ENCODE measurements around the gene KCNAB1.

DNA sequence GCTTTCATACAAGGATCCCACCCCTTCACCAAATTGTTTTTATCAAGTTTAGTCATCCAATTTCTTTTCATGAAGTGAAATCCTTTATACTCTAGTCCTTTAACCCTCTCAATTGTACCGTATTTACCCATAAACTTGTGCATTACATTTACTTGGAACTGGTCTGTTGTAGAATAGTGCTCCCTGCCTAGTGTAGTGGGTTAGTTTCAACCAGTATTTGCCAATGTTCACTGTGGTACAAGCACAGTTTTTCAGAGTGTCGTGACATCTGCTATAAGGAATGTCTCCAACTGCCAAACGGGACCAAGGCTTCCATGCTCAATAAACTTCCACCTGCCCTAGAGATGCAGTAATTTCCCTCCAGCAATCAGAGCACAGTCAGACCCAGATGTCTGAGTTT lies 211.9 kb downstream of the KCNAB1 start:
- TF ChIP-seq, protein P1, sequence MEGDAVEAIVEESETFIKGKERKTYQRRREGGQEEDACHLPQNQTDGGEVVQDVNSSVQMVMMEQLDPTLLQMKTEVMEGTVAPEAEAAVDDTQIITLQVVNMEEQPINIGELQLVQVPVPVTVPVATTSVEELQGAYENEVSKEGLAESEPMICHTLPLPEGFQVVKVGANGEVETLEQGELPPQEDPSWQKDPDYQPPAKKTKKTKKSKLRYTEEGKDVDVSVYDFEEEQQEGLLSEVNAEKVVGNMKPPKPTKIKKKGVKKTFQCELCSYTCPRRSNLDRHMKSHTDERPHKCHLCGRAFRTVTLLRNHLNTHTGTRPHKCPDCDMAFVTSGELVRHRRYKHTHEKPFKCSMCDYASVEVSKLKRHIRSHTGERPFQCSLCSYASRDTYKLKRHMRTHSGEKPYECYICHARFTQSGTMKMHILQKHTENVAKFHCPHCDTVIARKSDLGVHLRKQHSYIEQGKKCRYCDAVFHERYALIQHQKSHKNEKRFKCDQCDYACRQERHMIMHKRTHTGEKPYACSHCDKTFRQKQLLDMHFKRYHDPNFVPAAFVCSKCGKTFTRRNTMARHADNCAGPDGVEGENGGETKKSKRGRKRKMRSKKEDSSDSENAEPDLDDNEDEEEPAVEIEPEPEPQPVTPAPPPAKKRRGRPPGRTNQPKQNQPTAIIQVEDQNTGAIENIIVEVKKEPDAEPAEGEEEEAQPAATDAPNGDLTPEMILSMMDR (IDR thresholded peaks at IDR 0.05; ENCODE audit: low read depth, low read length, missing input control): no peak
- TF ChIP-seq EGR1 (IDR thresholded peaks at IDR 0.05; ENCODE audit: low read depth in 2 of 2) (no peak), RXRA (IDR thresholded peaks at IDR 0.05) (no peak), YY1 (IDR thresholded peaks at IDR 0.05) (no peak), GABPA (IDR thresholded peaks at IDR 0.05 in 1 of 2, conservative IDR thresholded peaks at IDR 0.05 in 1 of 2) (no peak), TAF1 (conservative IDR thresholded peaks at IDR 0.05) (no peak), JUND (IDR thresholded peaks at IDR 0.05) (no peak), HNF4G (IDR thresholded peaks at IDR 0.05) (no peak), RAD21 (IDR thresholded peaks at IDR 0.05) (no peak), NR2F2 (IDR thresholded peaks at IDR 0.05) (no peak)
- TF ChIP-seq, protein P2, sequence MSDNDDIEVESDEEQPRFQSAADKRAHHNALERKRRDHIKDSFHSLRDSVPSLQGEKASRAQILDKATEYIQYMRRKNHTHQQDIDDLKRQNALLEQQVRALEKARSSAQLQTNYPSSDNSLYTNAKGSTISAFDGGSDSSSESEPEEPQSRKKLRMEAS (IDR thresholded peaks at IDR 0.05): no peak
- TF ChIP-seq, protein P3, sequence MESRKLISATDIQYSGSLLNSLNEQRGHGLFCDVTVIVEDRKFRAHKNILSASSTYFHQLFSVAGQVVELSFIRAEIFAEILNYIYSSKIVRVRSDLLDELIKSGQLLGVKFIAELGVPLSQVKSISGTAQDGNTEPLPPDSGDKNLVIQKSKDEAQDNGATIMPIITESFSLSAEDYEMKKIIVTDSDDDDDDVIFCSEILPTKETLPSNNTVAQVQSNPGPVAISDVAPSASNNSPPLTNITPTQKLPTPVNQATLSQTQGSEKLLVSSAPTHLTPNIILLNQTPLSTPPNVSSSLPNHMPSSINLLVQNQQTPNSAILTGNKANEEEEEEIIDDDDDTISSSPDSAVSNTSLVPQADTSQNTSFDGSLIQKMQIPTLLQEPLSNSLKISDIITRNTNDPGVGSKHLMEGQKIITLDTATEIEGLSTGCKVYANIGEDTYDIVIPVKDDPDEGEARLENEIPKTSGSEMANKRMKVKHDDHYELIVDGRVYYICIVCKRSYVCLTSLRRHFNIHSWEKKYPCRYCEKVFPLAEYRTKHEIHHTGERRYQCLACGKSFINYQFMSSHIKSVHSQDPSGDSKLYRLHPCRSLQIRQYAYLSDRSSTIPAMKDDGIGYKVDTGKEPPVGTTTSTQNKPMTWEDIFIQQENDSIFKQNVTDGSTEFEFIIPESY (IDR thresholded peaks at IDR 0.05): no peak

All from liver (tissue), 3 donors.